Stomach (tissue), 9 donors: Measurements from ENCODE around the gene CCN6. TPM values are rescaled to one million over a fixed set of nuclear protein-coding genes. Genes with fewer than 3 reads are reported as not detected.

ENCODE experiments used
- DNase-seq, 2 donors: peaks; one replicate each; pipeline versions ENCODE4 v3.0.0 to v3.0.0-alpha.2; 2013 to 2019
- H3K27ac ChIP-seq, 5 donors: fragments of 200-600 bp in 4 of 5; sonication (generic) in 4 of 5; one replicate each; pipeline ENCODE4 v1.5.1; 2013 to 2019; ENCODE audit warnings: mild to moderate bottlenecking in 1 of 5, moderate library complexity in 1 of 5
- H3K27me3 ChIP-seq, 3 donors: fragments of 200-600 bp; sonication (generic); one replicate each; pipeline ENCODE4 v1.5.1; 2017 to 2019; ENCODE audit warnings: mixed run types in 1 of 3
- H3K36me3 ChIP-seq, 4 donors: fragments of 200-600 bp; sonication (generic); 1 replicate in 3 of 4; 2 replicates in 1 of 4; pipeline ENCODE4 v1.5.1; 2016 to 2019
- H3K4me1 ChIP-seq, 4 donors: fragments of 200-600 bp; sonication (generic); one replicate each; pipeline ENCODE4 v1.5.1; 2016 to 2019
- H3K4me3 ChIP-seq, 4 donors: fragments of 200-600 bp; sonication (generic) in 3 of 4; one replicate each; pipeline ENCODE4 v1.5.1; 2016 to 2019; ENCODE audit warnings: mild to moderate bottlenecking in 1 of 4
- H3K9me3 ChIP-seq, 4 donors: fragments of 200-600 bp; sonication (generic); one replicate each; pipeline ENCODE4 v1.5.1; 2016 to 2019
- EP300 ChIP-seq: sonication (generic); formaldehyde crosslinking; IDR thresholded peaks from one replicate; pipeline ENCODE4 v1.6.1; 2017; ENCODE audit warnings: antibody characterized with exemption
- POLR2A ChIP-seq, 4 donors: fragments of 450-650 bp; IDR thresholded peaks; one replicate each; pipeline ENCODE4 v1.6.1; 2016; ENCODE audit warnings: antibody characterized with exemption in 4 of 4, control low read depth in 2 of 4, mild to moderate bottlenecking in 1 of 4, moderate library complexity in 1 of 4
- POLR2AphosphoS5 ChIP-seq, 3 donors: sonication (generic); formaldehyde crosslinking; IDR thresholded peaks; one replicate each; pipeline ENCODE4 v1.6.1; 2016; ENCODE audit warnings: antibody characterized with exemption in 3 of 3
- WGBS, 5 donors: extraction: QIAGEN DNeasy Blood & Tissue Kit in 3 of 5; methylation state at CpG; one replicate each; pipeline versions ENCODE4 v1.1.5 to v1.1.7; 2013 to 2018; 5-methylcytosine and 5-hydroxymethylcytosine counted together
- intact Hi-C: fragments of 100-400 bp; cut with DNase I; formaldehyde crosslinking; loops from one replicate; pipeline ENCODE4 v1.15.1; 2023; ENCODE audit warnings: low total_unique reads
- polyA plus RNA-seq, 3 donors: library from polyadenylated mRNA; stranded (reverse); fragments of 200-250 nt; gene quantifications; one replicate each; pipeline ENCODE4 v1.2.3, GENCODE V29; 2013
- total RNA-seq, 5 donors: library from RNA; depleted of rRNA; stranded (reverse); fragments of >200 nt; gene quantifications; one replicate each; pipeline versions ENCODE4 v1.1.0 to v1.2.3, GENCODE V29; 2014 to 2016
- TF ChIP-seq, protein P1 (sequence below), 7 experiments: fragments of 450-650 bp in 4 of 7; fragments of 200-600 bp in 3 of 7; sonication (generic) in 3 of 7; IDR thresholded peaks; one replicate each; pipeline ENCODE4 v1.5.1; 2016 to 2019; ENCODE audit warnings: antibody characterized with exemption in 7 of 7, control low read depth in 2 of 7, mild to moderate bottlenecking in 1 of 7
- donor health status: healthy with polysubstance abuse.
- donor health status: Bipolar disorder and iron deficiency.
- donor health status: healthy.

The CCN6 gene
- total and polyA plus RNA-seq, 8 donors = not detected

DNA sequence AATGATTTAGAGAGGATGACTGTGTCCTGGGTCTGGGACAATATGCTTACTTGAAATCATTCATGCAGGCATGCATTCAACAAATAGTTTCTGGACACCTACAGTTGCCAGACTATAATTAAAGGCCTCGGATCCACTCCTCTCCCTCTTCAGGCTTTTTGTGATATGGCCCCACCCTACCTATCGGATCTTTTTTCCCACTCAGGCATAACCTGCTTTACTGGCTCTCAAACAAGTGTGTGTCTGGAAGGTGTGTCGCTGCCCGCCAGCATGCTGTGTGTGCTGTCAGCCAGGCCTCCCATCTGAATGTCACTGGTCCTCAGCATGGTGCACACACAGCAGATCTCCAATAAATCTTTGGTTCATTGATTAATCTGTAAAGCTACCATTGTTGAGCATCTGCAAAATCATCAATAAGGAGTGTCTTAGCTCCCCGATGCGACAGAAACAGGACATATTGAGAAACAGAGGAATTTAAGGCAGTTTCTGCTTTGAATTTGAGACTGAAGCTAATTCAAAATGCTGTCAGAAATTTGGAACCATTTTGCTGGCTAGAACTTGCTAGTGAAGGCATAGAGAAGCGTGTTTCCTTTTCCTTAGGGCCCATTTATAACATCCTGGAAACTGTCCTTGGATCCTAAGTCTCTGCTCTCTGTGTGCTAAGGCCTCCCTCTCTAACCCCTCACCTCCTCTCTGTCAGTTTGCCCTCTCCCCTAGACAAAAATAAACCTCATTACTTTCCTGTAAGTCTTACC lies 23.5 kb upstream of the CCN6 start:
- Histone ChIP-seq H3K4me1 (peaks cover 0 to 34% (median 18%) of the 10 kb centered on the region in 4 donors), H3K4me3 (no peak overlapping the region), H3K27me3 (no peaks in the 10 kb centered on the region), H3K9me3 (no peaks in the 10 kb centered on the region), H3K36me3 (no peaks in the 10 kb centered on the region), H3K27ac (peak overlapping the region in 3 of 5 donors; percentile 9 to 32 (median 21))
- TF ChIP-seq POLR2AphosphoS5 (IDR thresholded peaks at IDR 0.05) = no peak
- no peak for TF ChIP-seq POLR2A (IDR thresholded peaks at IDR 0.05)
- TF ChIP-seq, protein P1, sequence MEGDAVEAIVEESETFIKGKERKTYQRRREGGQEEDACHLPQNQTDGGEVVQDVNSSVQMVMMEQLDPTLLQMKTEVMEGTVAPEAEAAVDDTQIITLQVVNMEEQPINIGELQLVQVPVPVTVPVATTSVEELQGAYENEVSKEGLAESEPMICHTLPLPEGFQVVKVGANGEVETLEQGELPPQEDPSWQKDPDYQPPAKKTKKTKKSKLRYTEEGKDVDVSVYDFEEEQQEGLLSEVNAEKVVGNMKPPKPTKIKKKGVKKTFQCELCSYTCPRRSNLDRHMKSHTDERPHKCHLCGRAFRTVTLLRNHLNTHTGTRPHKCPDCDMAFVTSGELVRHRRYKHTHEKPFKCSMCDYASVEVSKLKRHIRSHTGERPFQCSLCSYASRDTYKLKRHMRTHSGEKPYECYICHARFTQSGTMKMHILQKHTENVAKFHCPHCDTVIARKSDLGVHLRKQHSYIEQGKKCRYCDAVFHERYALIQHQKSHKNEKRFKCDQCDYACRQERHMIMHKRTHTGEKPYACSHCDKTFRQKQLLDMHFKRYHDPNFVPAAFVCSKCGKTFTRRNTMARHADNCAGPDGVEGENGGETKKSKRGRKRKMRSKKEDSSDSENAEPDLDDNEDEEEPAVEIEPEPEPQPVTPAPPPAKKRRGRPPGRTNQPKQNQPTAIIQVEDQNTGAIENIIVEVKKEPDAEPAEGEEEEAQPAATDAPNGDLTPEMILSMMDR (IDR thresholded peaks at IDR 0.05) = no peak
- no peak for TF ChIP-seq EP300
- intact Hi-C loops = loop anchor here (10.0 kb wide), 2 partner anchors 316 to 766 kb away; no protein-coding TSS in a partner anchor
- peak in 1 of 2 donors; percentile 67 for DNase-seq
- WGBS, 5 donors = 54 to 69% (median 63%) methylated on average over 7 of the region's 7 CpGs

DNA sequence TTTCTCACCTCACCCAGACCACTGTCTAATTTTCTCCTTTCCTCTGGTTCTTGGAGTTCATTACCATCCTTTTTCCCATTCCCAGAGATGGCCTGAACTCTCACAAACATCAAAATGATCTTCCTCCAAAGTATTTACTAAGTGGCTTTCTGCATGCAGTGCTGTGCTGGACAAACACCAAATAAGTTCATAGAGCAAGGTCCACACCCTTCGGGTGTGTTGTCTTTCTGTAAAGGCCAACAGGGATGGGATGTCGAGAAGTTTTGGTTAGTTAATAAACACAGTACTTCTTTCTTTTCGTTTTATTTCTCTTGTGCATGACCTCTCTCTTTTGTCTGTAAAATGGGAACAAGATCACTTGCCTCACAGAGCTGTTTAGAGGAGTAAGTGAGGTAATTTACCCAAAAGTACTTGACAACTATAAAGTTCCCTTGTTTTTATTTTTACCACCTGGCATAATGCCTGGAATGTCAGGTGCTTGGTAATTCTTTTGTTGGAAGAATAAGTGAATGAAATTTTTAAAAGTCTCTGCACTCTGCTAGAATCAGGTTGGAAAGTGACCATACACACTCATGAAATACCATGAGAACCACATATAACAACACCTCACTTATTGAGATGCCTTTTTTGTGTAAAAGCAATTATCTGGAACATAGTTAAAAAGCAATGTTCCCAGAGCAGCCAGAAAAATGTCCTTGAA lies 22.8 kb upstream of the CCN6 start:
- Histone ChIP-seq H3K27ac (peak overlapping the region in 3 of 5 donors; percentile 9 to 32 (median 21)), H3K4me1 (peaks cover 0 to 34% (median 18%) of the 10 kb centered on the region in 4 donors), H3K27me3 (no peaks in the 10 kb centered on the region), H3K4me3 (no peak overlapping the region), H3K36me3 (no peaks in the 10 kb centered on the region), H3K9me3 (no peaks in the 10 kb centered on the region)
- WGBS, 5 donors = 19 to 44% (median 25%) methylated on average over 3 of the region's 3 CpGs
- intact Hi-C loops = loop anchor here (10.0 kb wide), 2 partner anchors 316 to 766 kb away; no protein-coding TSS in a partner anchor
- peak in 1 of 2 donors; percentile 46 for DNase-seq
- TF ChIP-seq POLR2AphosphoS5 (IDR thresholded peaks at IDR 0.05) (no peak), EP300 (no peak), POLR2A (IDR thresholded peaks at IDR 0.05) (no peak)
- TF ChIP-seq, protein P1 (IDR thresholded peaks at IDR 0.05) = no peak

DNA sequence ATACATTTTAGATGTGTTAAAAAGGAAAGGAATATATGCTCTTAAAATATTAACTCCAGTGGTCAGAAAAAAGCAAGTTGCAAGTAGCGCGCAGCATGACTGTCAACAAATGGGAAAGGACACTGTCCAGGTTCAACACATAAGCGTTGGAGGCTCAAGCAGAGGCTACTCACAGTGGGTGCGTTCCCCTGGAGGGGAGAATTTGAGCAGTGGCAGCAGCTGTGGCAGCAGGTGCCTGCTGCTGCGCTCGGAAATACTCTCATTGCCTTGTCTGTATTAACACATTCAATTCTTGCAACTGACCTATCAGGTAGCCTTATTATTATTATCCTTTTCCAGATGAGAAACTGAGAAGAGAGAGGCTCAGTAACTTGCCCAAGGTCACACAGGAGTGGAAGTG lies 21.9 kb upstream of the CCN6 start:
- Histone ChIP-seq H3K27me3 (no peaks in the 10 kb centered on the region), H3K4me3 (no peak overlapping the region), H3K36me3 (no peaks in the 10 kb centered on the region), H3K9me3 (no peaks in the 10 kb centered on the region), H3K4me1 (peaks cover 0 to 34% (median 18%) of the 10 kb centered on the region in 4 donors), H3K27ac (no peak overlapping the region)
- DNase-seq = no peak
- intact Hi-C loops = loop anchor here (10.0 kb wide), 2 partner anchors 317 to 767 kb away; no protein-coding TSS in a partner anchor
- TF ChIP-seq, protein P1 (IDR thresholded peaks at IDR 0.05) = no peak
- TF ChIP-seq EP300 (no peak), POLR2AphosphoS5 (IDR thresholded peaks at IDR 0.05) (no peak), POLR2A (IDR thresholded peaks at IDR 0.05) (no peak)
- WGBS, 5 donors = 89 to 95% (median 92%) methylated on average over 6 of the region's 6 CpGs

DNA sequence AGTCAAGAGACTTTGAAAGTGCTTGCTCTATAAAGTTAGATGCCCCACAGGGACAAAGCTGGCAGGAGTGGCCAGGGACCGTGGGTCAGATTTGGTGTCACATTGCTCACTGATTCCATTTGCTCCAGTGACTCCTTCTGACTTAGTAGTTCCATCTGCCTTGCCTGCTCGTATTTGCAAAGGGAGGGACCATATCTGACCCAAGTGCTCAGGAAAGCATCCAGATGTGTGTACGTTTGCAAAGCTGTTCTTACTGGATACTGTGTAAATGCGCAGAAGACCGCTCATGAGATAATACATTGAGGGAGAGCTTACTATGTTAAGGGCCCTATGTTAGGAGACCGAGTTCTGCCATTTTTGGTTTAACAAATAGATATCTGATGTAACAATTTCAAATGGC lies 21.2 kb upstream of the CCN6 start:
- no peaks in the 10 kb centered on the region for H3K27me3 ChIP-seq

More for the DNA sequence above, 21.2 kb upstream of the CCN6 start:
- TF ChIP-seq POLR2AphosphoS5 (IDR thresholded peaks at IDR 0.05) (no peak), EP300 (no peak), POLR2A (IDR thresholded peaks at IDR 0.05) (no peak)
- TF ChIP-seq, protein P1 (IDR thresholded peaks at IDR 0.05) = no peak
- intact Hi-C loops = loop anchor here (10.0 kb wide), 2 partner anchors 318 to 768 kb away; no protein-coding TSS in a partner anchor
- Histone ChIP-seq H3K9me3 (no peaks in the 10 kb centered on the region), H3K36me3 (no peaks in the 10 kb centered on the region), H3K4me1 (peaks cover 0 to 36% (median 19%) of the 10 kb centered on the region in 4 donors), H3K4me3 (no peak overlapping the region), H3K27ac (no peak overlapping the region)
- DNase-seq = no peak
- 65 to 79% (median 74%) methylated on average over 6 of the region's 6 CpGs for WGBS, 5 donors
